GM12878 (cell line): Measurements from ENCODE around the gene THY1. TPM values are rescaled to one million over a fixed set of nuclear protein-coding genes. Genes with fewer than 3 reads are reported as not detected.

Experiments used
- ATAC-seq: fragments of 200-7000 bp; cut with Tn5 transposase; 3 replicates; pipeline ENCODE4 v1.9.1; 2020; ENCODE audit warnings: mild to moderate bottlenecking, moderate library complexity
- BruUV-seq: library from RNA; stranded (reverse); fragments of 400-500 nt; replicated peaks from 2 replicates; lab custom pipeline; 2021; lab: Mats Ljungman, UMichigan
- CTCF ChIA-PET: fragments of 300-600 bp; sonication (Branson Sonifier 250); formaldehyde crosslinking; extraction: SDS; loops from one replicate; lab custom pipeline; 2021; ENCODE audit warnings: inconsistent platforms; lab: Yijun Ruan, JAX
- POLR2A ChIA-PET: fragments of 350-600 bp; formaldehyde crosslinking; extraction: SDS; loops from one replicate; lab custom pipeline; 2021; ENCODE audit warnings: inconsistent platforms; lab: Charles Lee
- RAD21 ChIA-PET: fragments of 300-600 bp; sonication (Branson Sonifier 250); formaldehyde crosslinking; loops from one replicate; lab custom pipeline; 2023; ENCODE audit warnings: antibody characterized with exemption; ENCODE audit not compliant: unreplicated experiment; lab: Charles Lee
- SMC1A ChIA-PET: fragments of 300-600 bp; sonication (Branson Sonifier 250); formaldehyde crosslinking; loops from one replicate; lab custom pipeline; 2023; ENCODE audit not compliant: unreplicated experiment, uncharacterized antibody; lab: Charles Lee
- DNase-seq: peaks from one replicate; pipeline ENCODE4 v3.0.0-alpha.2; 2011; ENCODE audit warnings: low read depth, low spot score
- FAIRE-seq: peaks from 3 replicates; lab custom pipeline; 2011; peaks lifted over from hg19 to GRCh38; lab: Jason Lieb, UNC
- H2AFZ ChIP-seq: 2 replicates; pipeline ENCODE4 v1.6.0; 2011; ENCODE audit warnings: low read depth, low read length, control low read depth; ENCODE audit not compliant: control insufficient read depth
- H3K27ac ChIP-seq: 2 replicates; pipeline ENCODE4 v1.5.1; 2011; ENCODE audit warnings: control low read depth; ENCODE audit not compliant: control insufficient read depth, insufficient read depth
- H3K27me3 ChIP-seq, 2 experiments: replicated peaks in 1 of 2; 2 replicates each; pipeline versions ENCODE4 v1.6.0 to v1.6.1; 2011; ENCODE audit warnings: low read length in 1 of 2; ENCODE audit not compliant: control insufficient read depth in 2 of 2, insufficient read depth in 2 of 2
- H3K36me3 ChIP-seq, 2 experiments: 2 replicates each; pipeline ENCODE4 v1.5.1; 2011; ENCODE audit warnings: low read length in 1 of 2; ENCODE audit not compliant: control insufficient read depth in 2 of 2, insufficient read depth in 2 of 2
- H3K4me1 ChIP-seq: 2 replicates; pipeline ENCODE4 v1.6.1; 2011; ENCODE audit warnings: mild to moderate bottlenecking, low read length, moderate library complexity, mixed read lengths; ENCODE audit not compliant: control insufficient read depth, insufficient read depth
- H3K4me2 ChIP-seq: 2 replicates; pipeline ENCODE4 v1.6.0; 2011; ENCODE audit warnings: control low read depth; ENCODE audit not compliant: control insufficient read depth, insufficient read depth
- H3K4me3 ChIP-seq: fragments of 200-600 bp; sonication (generic); 2 replicates; pipeline ENCODE4 v1.5.1; 2016
- H3K79me2 ChIP-seq: 2 replicates; pipeline ENCODE4 v1.6.0; 2011; ENCODE audit warnings: low read length; ENCODE audit not compliant: control insufficient read depth, insufficient read depth
- H3K9ac ChIP-seq: 2 replicates; pipeline ENCODE4 v1.8.0; 2011; ENCODE audit warnings: low read length, control low read depth, mixed read lengths; ENCODE audit not compliant: control insufficient read depth, insufficient read depth
- H3K9me3 ChIP-seq: replicated peaks from 3 replicates; pipeline ENCODE4 v1.5.1; 2011; ENCODE audit warnings: mild to moderate bottlenecking, low read length; ENCODE audit not compliant: control insufficient read depth, insufficient read depth
- H4K20me1 ChIP-seq: 2 replicates; pipeline ENCODE4 v1.6.0; 2011; ENCODE audit not compliant: control insufficient read depth, insufficient read depth
- E4F1 ChIP-seq: fragments of 450-650 bp; IDR thresholded peaks from 2 replicates; pipeline ENCODE4 v1.6.1; 2018; ENCODE audit warnings: borderline replicate concordance, mild to moderate bottlenecking; ENCODE audit not compliant: partially characterized antibody
- FOXM1 ChIP-seq: IDR thresholded peaks from 2 replicates; pipeline ENCODE4 v1.6.1; 2012; ENCODE audit warnings: low read depth, mild to moderate bottlenecking, inconsistent platforms, low read length, moderate library complexity
- HDAC2 ChIP-seq: fragments of 200-600 bp; sonication (generic); IDR thresholded peaks from 2 replicates; pipeline ENCODE4 v1.6.1; 2017
- KDM1A ChIP-seq: fragments of 200-600 bp; sonication (generic); IDR thresholded peaks from 2 replicates; pipeline ENCODE4 v1.6.1; 2016; ENCODE audit warnings: borderline replicate concordance
- POU2F2 ChIP-seq: IDR thresholded peaks from 3 replicates; pipeline ENCODE4 v1.6.1; 2011; ENCODE audit warnings: low read depth, mild to moderate bottlenecking, low read length, borderline replicate concordance
- RELA ChIP-seq: fragments of 450-650 bp; IDR thresholded peaks from 2 replicates; pipeline ENCODE4 v1.8.0; 2014; ENCODE audit warnings: borderline replicate concordance; ENCODE audit not compliant: partially characterized antibody
- SREBF2 ChIP-seq: IDR thresholded peaks from 2 replicates; pipeline ENCODE4 v1.6.1; 2012; ENCODE audit warnings: mild to moderate bottlenecking, low read length
- WRNIP1 ChIP-seq: IDR thresholded peaks from 2 replicates; pipeline ENCODE4 v1.6.1; 2011; ENCODE audit warnings: low read depth, low read length, improper control_type of control experiment, borderline replicate concordance
- WGBS: methylation state at CpG from one replicate; pipeline ENCODE4 v1.1.6; 2016; ENCODE audit warnings: low lambda C conversion rate; ENCODE audit not compliant: insufficient replicate concordance, insufficient coverage; ENCODE audit errors: missing lambda C conversion rate; 5-methylcytosine and 5-hydroxymethylcytosine counted together
- in situ Hi-C: fragments of 300-500 bp; cut with MboI; formaldehyde crosslinking; loops from 9 replicates; pipeline ENCODE4 v1.14.3; 2018; ENCODE audit warnings: mixed read lengths
- intact Hi-C: fragments of 100-400 bp; cut with micrococcal nuclease; formaldehyde crosslinking; loops from one replicate; pipeline ENCODE4 v1.14.2; 2022; ENCODE audit not compliant: unreplicated experiment
- polyA plus RNA-seq, 11 experiments: library from polyadenylated mRNA; depleted of rRNA in 4 of 11; unstranded in 6 of 11; stranded (reverse) in 5 of 11; fragments of >200 nt; fragmentation: Nextera tagmentation in 4 of 11; fragmentation: Illumina TruSeq in 1 of 11; extraction: Ambion mirVana in 4 of 11; extraction: Trizol in 1 of 11; gene quantifications; 1 replicate in 1 of 11; 2 replicates in 10 of 11; pipeline versions ENCODE4 v1.2.1 to v1.2.3, GENCODE V29; 2011 to 2016; ENCODE audit warnings: inconsistent platforms in 2 of 11, missing spikeins in 2 of 11, low read depth in 1 of 11
- total RNA-seq, 4 experiments: library from RNA; depleted of rRNA in 3 of 4; stranded (reverse); fragments of >200 nt in 3 of 4; fragmentation: Illumina TruSeq in 1 of 4; extraction: Trizol in 1 of 4; gene quantifications; 2 replicates each; pipeline versions ENCODE4 v1.2.1 to v1.2.3, GENCODE V29; 2013 to 2021

The THY1 gene
- total and polyA plus RNA-seq, 10 of the 15 experiments (the other 5 are each of a cell fraction or from before 2014, with no cell fraction given): 0.86 to 20.1 (median 3.2) TPM

- TF ChIP-seq HDAC2 (no peak), POU2F2 (no peak), WRNIP1 (no peak), FOXM1 (no peak), RELA (no peak), E4F1 (no peak), KDM1A (no peak), SREBF2 (no peak)
- no peaks in the 10 kb centered on the region for H4K20me1 ChIP-seq
- 0 out of 2 replicates have a peak, but pooled peaks cover 3% of the 10 kb centered on the region for H3K4me1 ChIP-seq
- FAIRE-seq (no peak), ATAC-seq (no peak), DNase-seq (no peak)
- H3K4me3 ChIP-seq: no peak overlapping the region
- H3K27me3 ChIP-seq: peaks cover 0 to 8% of the 10 kb centered on the region in 2 experiments; a peak in 3 of 4 replicates
- intact Hi-C loops: no loop called here
- H3K36me3 ChIP-seq: no peaks in the 10 kb centered on the region
- SMC1A ChIA-PET: interaction anchor here (0.9 to 1.5 kb wide), 3 partner anchors 9 to 94 kb away, joined by 3 to 9 read pairs (median 7); no protein-coding TSS in a partner anchor
- POLR2A ChIA-PET: interaction anchor here (0.6 to 0.7 kb wide), 2 partner anchors 24 to 323 kb away, joined by 4 to 5 read pairs; no protein-coding TSS in a partner anchor
- in situ Hi-C loops: no loop called here
- RAD21 ChIA-PET: interaction anchor here (0.6 kb wide), 1 partner anchor 476 kb away, joined by 3 read pairs; no protein-coding TSS in a partner anchor
- no peaks in the 10 kb centered on the region for H3K79me2 ChIP-seq
- H2AFZ ChIP-seq: no peak overlapping the region
- BruUV-seq: no TSS peak
- no peak overlapping the region for H3K4me2 ChIP-seq
- WGBS: 8% methylated on average over 10 of the region's 10 CpGs
- H3K27ac ChIP-seq: no peak overlapping the region
- no peaks in the 10 kb centered on the region for H3K9me3 ChIP-seq
- CTCF ChIA-PET: interaction anchor here (0.9 to 17.9 kb wide), 10 partner anchors 10 to 212 kb away, joined by 3 to 183 read pairs (median 6); partner anchors contain the start of gene NLRX1
- no peak overlapping the region for H3K9ac ChIP-seq
These were observed 42.2 kb downstream of the THY1 start for GRCh38 chr11:119380827-119381180.
